Endothelial cell of umbilical vein (primary cell): Measurements from ENCODE around the gene GRB2.

ENCODE experiments used
- EZH2 ChIP-seq: IDR thresholded peaks from 2 replicates; pipeline ENCODE4 v1.6.1; 2012; ENCODE audit warnings: borderline replicate concordance, low read depth, mild to moderate bottlenecking, moderate library complexity, low read length, inconsistent platforms; ENCODE audit not compliant: severe bottlenecking
- FOS ChIP-seq: IDR thresholded peaks from 2 replicates; pipeline ENCODE4 v1.6.1; 2011; ENCODE audit warnings: mild to moderate bottlenecking, low read length, moderate library complexity, borderline replicate concordance; ENCODE audit not compliant: insufficient read depth
- GATA2 ChIP-seq: IDR thresholded peaks from 2 replicates; pipeline ENCODE4 v1.7.0; 2011; ENCODE audit warnings: low read depth, mild to moderate bottlenecking, moderate library complexity, mixed read lengths, low read length; ENCODE audit not compliant: insufficient read length, insufficient read depth
- JUN ChIP-seq: IDR thresholded peaks from 2 replicates; pipeline ENCODE4 v1.6.1; 2011; ENCODE audit warnings: borderline replicate concordance, low read depth; ENCODE audit not compliant: insufficient read length, insufficient read depth
- MAX ChIP-seq: IDR thresholded peaks from 2 replicates; pipeline ENCODE4 v1.6.1; 2011; ENCODE audit not compliant: insufficient read depth, insufficient read length
- MYC ChIP-seq: IDR thresholded peaks from one replicate; pipeline ENCODE4 v1.6.1; 2011; ENCODE audit warnings: mild to moderate bottlenecking, low read depth, low read length
- POLR2A ChIP-seq: IDR thresholded peaks from 2 replicates; pipeline ENCODE4 v1.6.1; 2012; ENCODE audit warnings: low read depth, mild to moderate bottlenecking, control low read depth, low read length
- POLR2AphosphoS5 ChIP-seq: IDR thresholded peaks from 2 replicates; pipeline ENCODE4 v1.6.1; 2012; ENCODE audit warnings: low read depth, mild to moderate bottlenecking, control low read depth, low read length, moderate library complexity; ENCODE audit not compliant: insufficient read depth
- TF ChIP-seq, protein P1 (sequence below), 2 donors: IDR thresholded peaks; 1 replicate in 1 of 2; 2 replicates in 1 of 2; pipeline ENCODE4 v1.5.1; 2011; ENCODE audit warnings: low read length in 2 of 2, mild to moderate bottlenecking in 2 of 2, moderate library complexity in 2 of 2, control low read depth in 1 of 2, inconsistent platforms in 1 of 2, low read depth in 1 of 2; ENCODE audit not compliant: insufficient read depth in 1 of 2; ENCODE audit errors: extremely low read depth in 1 of 2

GRCh38 chr17:75352079-75352569 is 53.4 kb downstream of the GRB2 start:
- TF ChIP-seq, protein P1, sequence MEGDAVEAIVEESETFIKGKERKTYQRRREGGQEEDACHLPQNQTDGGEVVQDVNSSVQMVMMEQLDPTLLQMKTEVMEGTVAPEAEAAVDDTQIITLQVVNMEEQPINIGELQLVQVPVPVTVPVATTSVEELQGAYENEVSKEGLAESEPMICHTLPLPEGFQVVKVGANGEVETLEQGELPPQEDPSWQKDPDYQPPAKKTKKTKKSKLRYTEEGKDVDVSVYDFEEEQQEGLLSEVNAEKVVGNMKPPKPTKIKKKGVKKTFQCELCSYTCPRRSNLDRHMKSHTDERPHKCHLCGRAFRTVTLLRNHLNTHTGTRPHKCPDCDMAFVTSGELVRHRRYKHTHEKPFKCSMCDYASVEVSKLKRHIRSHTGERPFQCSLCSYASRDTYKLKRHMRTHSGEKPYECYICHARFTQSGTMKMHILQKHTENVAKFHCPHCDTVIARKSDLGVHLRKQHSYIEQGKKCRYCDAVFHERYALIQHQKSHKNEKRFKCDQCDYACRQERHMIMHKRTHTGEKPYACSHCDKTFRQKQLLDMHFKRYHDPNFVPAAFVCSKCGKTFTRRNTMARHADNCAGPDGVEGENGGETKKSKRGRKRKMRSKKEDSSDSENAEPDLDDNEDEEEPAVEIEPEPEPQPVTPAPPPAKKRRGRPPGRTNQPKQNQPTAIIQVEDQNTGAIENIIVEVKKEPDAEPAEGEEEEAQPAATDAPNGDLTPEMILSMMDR (IDR thresholded peaks at IDR 0.05; ENCODE audit: extremely low read depth in 1 of 2, insufficient read depth in 1 of 2, low read depth in 1 of 2, low read length in 2 of 2), result no peak
- no peak for TF ChIP-seq MYC
- TF ChIP-seq POLR2A, result no peak
- no peak for TF ChIP-seq MAX
- TF ChIP-seq EZH2, result no peak
- TF ChIP-seq FOS, result no peak
- no peak for TF ChIP-seq POLR2AphosphoS5
- no peak for TF ChIP-seq GATA2
- TF ChIP-seq JUN, result no peak
